HepG2 (cell line): ENCODE results near the gene ZNF428.

Experiments used
- CENPT ChIP-seq: sonication (generic); formaldehyde crosslinking; IDR thresholded peaks from 2 replicates; pipeline ENCODE4 v1.8.0; 2022; ENCODE audit warnings: low read depth, mild to moderate bottlenecking, moderate library complexity, missing genetic modification reagents
- CTCF ChIP-seq: sonication (generic); formaldehyde crosslinking; IDR thresholded peaks from 2 replicates; pipeline ENCODE4 v1.5.0; 2020; ENCODE audit warnings: mild to moderate bottlenecking, missing genetic modification reagents, moderate library complexity
- ELF4 ChIP-seq: sonication (generic); formaldehyde crosslinking; IDR thresholded peaks from 2 replicates; pipeline ENCODE4 v1.5.0; 2020; ENCODE audit warnings: missing genetic modification reagents, mild to moderate bottlenecking, moderate library complexity, borderline replicate concordance
- HOXA7 ChIP-seq: sonication (generic); formaldehyde crosslinking; IDR thresholded peaks from 2 replicates; pipeline ENCODE4 v1.8.1; 2022; ENCODE audit warnings: mild to moderate bottlenecking, missing genetic modification reagents, moderate library complexity
- LCORL ChIP-seq, 2 experiments: fragments of 450-650 bp in 1 of 2; sonication (generic) in 1 of 2; formaldehyde crosslinking in 1 of 2; IDR thresholded peaks; 2 replicates each; pipeline versions ENCODE4 v1.5.0 to v1.6.1; 2017 to 2020; ENCODE audit warnings: antibody characterized with exemption in 1 of 2, missing genetic modification reagents in 1 of 2
- NFYB ChIP-seq: sonication (generic); formaldehyde crosslinking; IDR thresholded peaks from 2 replicates; pipeline ENCODE4 v1.4.0; 2020; ENCODE audit warnings: missing genetic modification reagents
- SMAD1 ChIP-seq: sonication (generic); formaldehyde crosslinking; IDR thresholded peaks from 2 replicates; pipeline ENCODE4 v1.4.0; 2020; ENCODE audit warnings: missing genetic modification reagents, low read depth, mild to moderate bottlenecking, borderline replicate concordance
- ZNF766 ChIP-seq: sonication (generic); formaldehyde crosslinking; IDR thresholded peaks from 2 replicates; pipeline ENCODE4 v1.5.0; 2020; ENCODE audit warnings: missing genetic modification reagents, borderline replicate concordance

- TF ChIP-seq ZNF766 = no peak
- TF ChIP-seq HOXA7 (CRISPR knock-in tag) = no peak
- no peak for TF ChIP-seq CTCF (CRISPR knock-in tag)
- TF ChIP-seq NFYB (CRISPR knock-in tag) = no peak
- TF ChIP-seq CENPT (CRISPR knock-in tag) = no peak
- no peak for TF ChIP-seq LCORL (IDR thresholded peaks at IDR 0.05)
- no peak for TF ChIP-seq LCORL (CRISPR knock-in tag; IDR thresholded peaks at IDR 0.05)
- no peak for TF ChIP-seq ELF4 (CRISPR knock-in tag)
- no peak for TF ChIP-seq SMAD1 (CRISPR knock-in tag)
Measured at GRCh38 chr19:43611788-43612187, 7.6 kb downstream of the ZNF428 start, which contains the start of gene SRRM5.
